ENCODE measurements around the gene CFHR3.
"Not testable (repeated sequence)": the region's sequence is repeated elsewhere in the genome, so short reads cannot be mapped to it uniquely, and the experiment has no call there.

Gene CFHR3

GRCh38 chr1:196774603-196775002 is at the start of gene CFHR3:
Gene CFHR3 (plus strand): TSS chr1:196774840. CDS start chr1:196774887, 47 bp downstream.
- H3K4me3 ChIP-seq (ENCODE audit: low read length): no peak within 1 kb of the TSS
- no peak for TF ChIP-seq ZNF274 (IDR thresholded peaks at IDR 0.05; ENCODE audit: low read depth, low read length)

- H3K4me3 ChIP-seq (ENCODE audit: low read length): no peak overlapping the region
- TF ChIP-seq ZNF274 (IDR thresholded peaks at IDR 0.05; ENCODE audit: low read depth, low read length): no peak
Observed at GRCh38 chr1:196732526-196732925, 42.1 kb upstream of the CFHR3 start.

GRCh38 chr1:196733091-196733970 is 41.3 kb upstream of the CFHR3 start:
- no peak overlapping the region for H3K4me3 ChIP-seq (ENCODE audit: low read length)
- TF ChIP-seq ZNF274 (IDR thresholded peaks at IDR 0.05; ENCODE audit: low read depth, low read length): no peak

GRCh38 chr1:196734006-196734405 is 40.6 kb upstream of the CFHR3 start:
- TF ChIP-seq ZNF274 (IDR thresholded peaks at IDR 0.05; ENCODE audit: low read depth, low read length): no peak

GRCh38 chr1:196734460-196734859 is 40.2 kb upstream of the CFHR3 start:
- no peak overlapping the region for H3K4me3 ChIP-seq (ENCODE audit: low read length)

More at GRCh38 chr1:196734006-196734405, 40.6 kb upstream of the CFHR3 start:
- H3K4me3 ChIP-seq (ENCODE audit: low read length): no peak overlapping the region

GRCh38 chr1:196738730-196739129 is 35.9 kb upstream of the CFHR3 start:
- H3K4me3 ChIP-seq (ENCODE audit: low read length): no peak overlapping the region
- no peak for TF ChIP-seq ZNF274 (IDR thresholded peaks at IDR 0.05; ENCODE audit: low read depth, low read length)

More at GRCh38 chr1:196734460-196734859, 40.2 kb upstream of the CFHR3 start:
- no peak for TF ChIP-seq ZNF274 (IDR thresholded peaks at IDR 0.05; ENCODE audit: low read depth, low read length)

- H3K4me3 ChIP-seq (ENCODE audit: low read length): not testable (repeated sequence)
Observed at GRCh38 chr1:196743244-196743643, 31.4 kb upstream of the CFHR3 start.

- H3K4me3 ChIP-seq (ENCODE audit: low read length): not testable (repeated sequence)
Observed at GRCh38 chr1:196765019-196765740, 9.5 kb upstream of the CFHR3 start.

- H3K4me3 ChIP-seq (ENCODE audit: low read length): not testable (repeated sequence)
Observed at GRCh38 chr1:196769823-196770222, 4.8 kb upstream of the CFHR3 start.

GRCh38 chr1:196773713-196774112 is 927 bp upstream of the CFHR3 start:
- no peak for TF ChIP-seq ZNF274 (IDR thresholded peaks at IDR 0.05; ENCODE audit: low read depth, low read length)
- H3K4me3 ChIP-seq (ENCODE audit: low read length): no peak overlapping the region

GRCh38 chr1:196774175-196774574 is 465 bp upstream of the CFHR3 start:
- no peak for TF ChIP-seq ZNF274 (IDR thresholded peaks at IDR 0.05; ENCODE audit: low read depth, low read length)
- H3K4me3 ChIP-seq (ENCODE audit: low read length): no peak overlapping the region

- no peak for TF ChIP-seq ZNF274 (IDR thresholded peaks at IDR 0.05; ENCODE audit: low read depth, low read length)
- H3K4me3 ChIP-seq (ENCODE audit: low read length): no peak overlapping the region
Observed at GRCh38 chr1:196777603-196778002, 3.0 kb downstream of the CFHR3 start.

GRCh38 chr1:196779093-196779492 is 4.5 kb downstream of the CFHR3 start:
- TF ChIP-seq ZNF274 (IDR thresholded peaks at IDR 0.05; ENCODE audit: low read depth, low read length): no peak

GRCh38 chr1:196791252-196791651 is 16.6 kb downstream of the CFHR3 start:
- not testable (repeated sequence) for H3K4me3 ChIP-seq (ENCODE audit: low read length)

More at GRCh38 chr1:196779093-196779492, 4.5 kb downstream of the CFHR3 start:
- H3K4me3 ChIP-seq (ENCODE audit: low read length): no peak overlapping the region

GRCh38 chr1:196794103-196794502 is 19.5 kb downstream of the CFHR3 start:
- not testable (repeated sequence) for H3K4me3 ChIP-seq (ENCODE audit: low read length)
